Stimulated activated CD4-positive, alpha-beta T cell treated with anti-CD3 and anti-CD28 coated beads, Interleukin-15, amount 100 ng/mL, for 24 hours (primary cell): ENCODE data around the gene DPF3.

ENCODE experiments used
- DNase-seq: peaks from one replicate; pipeline ENCODE4 v3.0.0-alpha.2; 2020

The DPF3 gene

DNA sequence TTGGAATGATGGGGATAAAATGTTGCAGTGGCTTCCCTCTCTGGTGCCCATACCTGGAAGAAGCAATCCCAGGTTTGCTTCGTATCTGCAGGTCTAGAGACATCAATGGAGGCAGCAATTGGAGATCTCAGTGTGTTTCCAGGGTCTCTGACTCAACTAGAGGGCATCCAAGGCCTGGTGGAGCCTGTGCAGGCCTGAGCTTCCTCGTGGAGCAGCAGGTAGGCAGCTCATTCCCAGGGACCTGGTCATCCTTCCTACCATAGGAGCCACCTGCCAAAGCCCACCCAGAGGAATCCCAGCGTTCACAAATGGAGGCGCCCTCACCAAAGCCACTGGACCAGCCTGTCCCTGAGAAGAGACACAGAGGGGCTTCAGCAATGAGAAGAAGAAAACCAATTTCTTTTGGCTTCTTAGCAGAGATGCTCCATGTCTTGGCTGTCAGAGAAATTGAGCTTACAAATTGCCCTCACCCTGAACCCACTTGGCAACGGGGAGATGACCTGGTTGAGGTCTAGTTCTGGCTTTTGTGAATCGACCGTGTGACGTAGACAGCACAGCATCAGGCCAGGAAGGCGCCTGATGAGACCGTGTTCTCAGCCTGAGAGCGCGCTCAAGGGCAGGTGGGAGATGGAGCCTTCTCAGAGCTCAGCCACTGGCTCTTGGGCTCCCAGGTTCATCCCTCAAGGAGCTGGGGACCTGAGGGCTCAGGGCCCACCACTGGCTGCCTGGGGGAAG lies 283.6 kb downstream of the DPF3 start:
- no peak for DNase-seq

DNA sequence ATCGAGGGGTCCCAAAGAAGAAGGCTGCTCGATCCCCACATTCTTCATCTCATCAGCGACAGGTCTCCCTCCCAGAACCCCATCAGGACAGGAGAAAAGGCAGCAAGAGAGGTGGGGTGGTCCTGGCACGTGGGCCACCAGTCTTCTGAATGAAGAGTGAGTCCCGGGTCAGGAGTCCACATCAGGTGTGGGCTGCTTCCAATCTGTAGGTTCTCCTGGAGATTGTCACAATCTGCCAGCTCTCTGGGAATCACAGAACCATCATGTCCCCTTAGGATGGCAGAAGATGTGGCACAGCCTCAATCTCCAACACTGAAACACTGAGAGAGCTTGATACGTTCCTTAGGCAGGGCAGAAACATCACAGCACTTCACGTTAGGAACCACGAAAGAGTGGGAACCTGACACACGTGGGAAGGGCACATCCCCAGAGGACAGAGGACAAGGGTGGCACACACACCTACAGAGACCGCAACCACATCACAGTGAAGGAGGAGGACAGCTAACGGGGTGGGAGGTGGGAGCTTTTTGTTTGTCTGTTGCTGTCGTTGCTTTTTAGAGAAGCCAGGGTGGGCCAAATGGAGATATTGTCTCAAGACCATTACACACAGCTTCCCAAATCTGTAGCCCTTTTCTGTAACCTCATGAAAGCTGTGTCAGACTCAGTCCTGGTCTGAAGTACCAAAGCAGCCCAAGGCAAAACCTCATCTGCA lies 284.5 kb downstream of the DPF3 start:
- DNase-seq = no peak

DNA sequence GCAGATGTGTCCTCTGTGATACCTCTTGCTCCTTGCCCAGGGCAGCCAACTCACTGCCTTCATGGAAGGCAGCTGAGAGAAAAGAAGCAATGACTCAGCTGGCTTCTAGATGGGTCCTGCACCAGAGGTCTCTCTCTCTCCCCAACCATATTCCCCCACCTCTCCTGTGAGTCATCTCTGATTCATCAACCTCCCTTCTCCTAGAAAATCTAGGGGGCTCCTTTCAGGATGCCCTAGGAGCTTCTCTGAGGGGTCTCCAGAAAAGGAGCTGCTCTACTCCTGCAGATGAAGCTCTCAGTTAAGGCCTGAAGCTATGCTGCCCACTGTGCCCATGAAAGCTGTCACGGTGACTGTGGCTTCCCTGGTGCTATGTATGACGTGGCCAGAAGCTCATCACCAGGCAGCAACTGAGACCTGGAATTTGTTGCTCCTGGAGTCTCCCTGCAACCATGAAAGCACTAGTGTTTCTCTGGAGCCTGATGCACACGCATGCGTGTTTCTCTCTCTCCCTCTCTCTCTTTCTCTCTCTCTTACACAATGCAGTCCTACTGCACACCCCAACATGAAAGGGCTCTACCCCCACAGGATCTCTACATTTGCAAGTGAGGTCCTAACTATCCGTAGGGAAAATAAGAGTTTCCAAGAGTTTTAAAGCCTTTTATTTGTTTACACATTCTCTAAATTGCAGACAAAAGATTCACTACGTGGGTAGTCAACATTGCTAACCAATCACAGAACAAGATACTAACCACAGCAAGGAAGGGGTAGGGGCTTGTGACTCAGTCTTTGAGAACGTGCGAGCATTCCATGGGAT lies 285.3 kb downstream of the DPF3 start:
- no peak for DNase-seq

DNA sequence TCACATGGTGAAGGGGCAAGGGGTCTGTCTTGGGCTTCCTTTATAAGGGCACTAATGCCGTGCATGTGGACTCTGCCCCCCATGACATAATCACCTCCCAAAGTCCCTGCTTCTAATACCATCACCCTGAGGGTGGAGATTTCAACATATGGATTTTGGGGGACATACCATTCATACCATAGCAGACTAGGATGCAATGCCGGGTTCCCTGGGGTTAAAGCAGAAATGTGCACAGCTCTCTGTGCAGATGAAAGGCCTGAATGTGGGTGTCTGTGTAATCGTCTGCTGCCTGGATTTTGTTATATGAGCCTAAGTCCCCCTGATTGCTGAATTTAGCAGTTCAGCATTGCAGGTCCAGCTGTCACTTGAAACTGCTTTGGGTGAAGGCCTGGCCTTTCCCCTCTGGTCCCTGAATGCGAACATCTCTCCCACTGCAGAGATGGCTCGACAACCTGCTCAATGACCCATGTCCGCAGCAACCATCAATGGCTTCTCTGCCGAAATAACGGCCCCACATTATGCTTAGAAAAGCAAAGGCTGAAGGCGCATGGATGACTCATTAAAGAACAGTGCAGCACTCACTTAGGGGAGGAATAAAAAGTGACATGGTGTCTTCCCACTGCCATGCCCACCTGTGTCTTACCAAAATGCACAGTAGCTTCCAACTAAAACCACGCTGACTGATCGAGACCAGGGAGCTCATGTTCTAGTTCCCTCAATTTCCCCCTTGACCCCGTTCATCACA lies 286.3 kb downstream of the DPF3 start:
- no peak for DNase-seq

DNA sequence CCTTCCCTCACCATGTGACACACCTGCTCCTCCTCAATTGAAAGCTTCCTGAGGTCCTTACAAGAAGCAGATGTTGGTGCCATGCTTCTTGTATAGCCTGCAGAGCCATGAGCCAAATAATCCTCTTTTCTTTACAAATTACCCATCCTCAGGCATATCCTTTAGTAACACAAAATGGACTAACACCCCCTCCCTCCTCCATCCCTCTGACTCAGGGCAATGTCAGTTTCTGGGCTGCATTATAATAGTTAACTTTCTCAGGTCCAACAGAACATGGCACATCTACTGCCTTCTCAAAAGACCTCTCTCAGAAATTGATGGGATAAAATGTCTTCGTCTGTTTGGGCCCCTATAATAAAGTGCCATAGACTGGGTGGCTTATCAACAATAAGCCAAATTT lies 287.0 kb downstream of the DPF3 start:
- no peak for DNase-seq

DNA sequence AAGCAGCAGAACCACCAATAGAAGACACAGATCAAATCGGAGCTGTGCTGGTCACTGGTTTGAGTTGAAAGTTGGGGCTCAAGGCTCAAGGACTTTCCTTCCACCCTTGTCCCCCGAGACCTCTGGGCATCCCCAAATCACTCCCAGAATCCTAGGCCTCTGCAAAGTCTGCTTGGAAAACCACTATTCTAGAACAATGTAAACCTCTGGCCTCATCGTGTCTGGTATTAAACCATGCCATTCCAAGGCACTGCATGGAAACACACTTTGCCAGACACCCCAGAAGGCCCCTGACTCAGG lies 288.0 kb downstream of the DPF3 start:
- DNase-seq = no peak

DNA sequence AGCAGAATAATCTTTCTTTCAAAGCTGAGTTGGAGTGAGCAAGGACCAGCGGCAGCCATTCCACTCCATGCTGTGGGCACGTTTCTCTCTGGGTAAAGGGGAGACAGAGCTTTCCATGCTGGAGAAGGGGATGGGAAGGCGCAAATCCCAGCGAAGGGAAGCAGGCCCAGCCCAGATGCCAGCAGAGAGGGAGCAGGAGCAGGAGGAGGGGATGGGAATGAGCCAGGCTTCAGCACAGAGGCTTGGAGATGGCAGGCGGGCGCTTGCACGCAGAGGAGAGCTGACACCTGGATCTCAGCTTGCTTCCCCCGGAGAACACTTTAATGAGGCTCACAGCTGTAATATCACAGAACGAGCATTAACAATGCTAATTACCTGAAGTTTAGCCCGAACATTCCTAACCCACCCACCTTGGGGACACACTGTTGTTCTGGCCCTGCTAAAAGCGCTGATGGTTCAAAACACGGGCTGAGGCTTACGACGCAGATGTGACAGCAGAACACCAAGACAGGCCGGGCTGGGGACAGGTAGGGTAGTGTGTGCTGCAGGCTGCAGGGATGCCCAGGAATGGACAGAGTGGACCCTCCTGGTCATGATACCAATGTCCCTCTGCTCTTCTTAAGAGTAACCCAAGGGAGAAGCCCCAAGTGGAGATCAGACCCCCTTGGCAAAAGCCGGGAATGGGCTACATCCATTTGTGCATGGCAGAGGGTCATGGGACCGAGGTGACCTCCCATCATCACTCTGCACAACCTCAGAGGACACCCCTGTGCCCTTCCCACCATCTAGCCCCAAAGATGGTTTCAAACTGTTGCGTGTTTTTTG lies 288.6 kb downstream of the DPF3 start:
- no peak for DNase-seq

DNA sequence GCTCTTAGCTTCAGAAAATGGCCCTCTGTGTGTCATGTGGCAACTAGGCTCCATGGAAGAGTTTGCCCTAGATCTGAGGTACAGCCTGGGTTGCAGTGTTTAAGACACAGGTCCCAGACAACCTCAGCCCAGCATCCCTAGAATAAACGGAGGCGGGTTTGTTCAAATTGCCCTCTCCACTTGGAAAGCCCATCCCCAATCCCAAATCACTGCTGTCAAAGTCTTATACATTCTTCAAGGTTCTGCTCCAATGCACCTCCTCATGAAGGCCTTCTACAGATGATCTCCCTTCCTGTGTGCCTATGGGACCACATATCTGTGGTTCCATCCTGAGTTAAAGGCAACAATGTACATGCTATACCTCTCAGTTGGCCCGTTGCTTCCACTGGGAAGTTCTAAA lies 289.8 kb downstream of the DPF3 start:
- DNase-seq = no peak

DNA sequence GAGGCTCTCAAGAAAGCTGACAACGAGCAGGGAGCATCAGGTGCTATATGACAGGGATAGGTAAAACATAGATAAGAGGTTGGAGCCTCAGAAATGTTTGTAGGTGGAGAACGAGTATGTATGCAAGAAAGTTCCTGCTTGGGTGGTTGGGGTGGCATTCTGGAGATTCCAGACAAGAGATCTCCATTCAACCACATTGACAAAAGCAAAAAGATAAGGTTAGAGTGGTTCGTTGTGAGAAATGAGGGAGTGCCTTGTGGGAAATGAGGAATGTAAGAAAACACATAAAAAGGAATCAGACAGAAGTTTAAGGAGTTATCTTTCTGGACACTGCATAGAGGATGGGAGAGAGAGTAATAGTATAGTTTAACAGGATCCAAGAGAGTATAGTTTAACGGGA lies 290.3 kb downstream of the DPF3 start:
- no peak for DNase-seq

DNA sequence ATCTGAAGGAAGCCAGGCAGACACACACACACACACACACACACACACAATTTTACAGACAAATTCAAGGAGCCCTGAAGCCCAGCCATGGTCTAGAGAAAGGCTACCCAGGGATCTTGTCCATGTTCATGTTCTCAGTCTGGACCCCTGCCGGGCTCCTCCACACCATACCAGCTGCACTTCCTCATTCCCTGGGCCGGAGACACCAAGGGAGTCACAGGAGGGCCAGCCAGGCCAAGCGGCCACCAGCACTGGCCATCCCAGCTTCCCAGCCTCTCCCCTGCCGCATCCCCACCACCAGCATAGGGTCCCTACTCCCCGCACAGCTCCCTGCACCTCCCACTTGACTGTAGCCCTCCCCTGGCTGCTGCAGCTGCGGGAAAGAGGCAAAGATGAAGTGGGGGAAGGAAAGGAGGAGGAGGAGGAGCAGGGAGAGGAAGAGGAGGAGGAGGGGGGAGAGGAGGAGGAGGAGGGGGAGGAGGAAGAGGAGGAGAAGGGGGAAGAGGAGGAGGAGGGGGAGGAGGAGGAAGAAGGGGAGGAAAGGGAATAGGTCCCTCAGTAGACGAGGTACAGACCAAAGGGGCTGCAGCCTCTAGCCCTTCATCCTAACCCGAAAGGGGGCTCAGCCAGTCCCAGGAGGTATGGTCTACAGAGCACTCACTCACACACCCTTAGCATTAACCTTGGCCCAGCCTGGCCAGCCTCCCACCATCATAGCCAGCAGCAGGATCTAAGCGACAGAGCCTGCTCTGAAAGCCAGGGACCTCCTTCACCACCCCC lies 293.2 kb downstream of the DPF3 start:
- DNase-seq = no peak

DNA sequence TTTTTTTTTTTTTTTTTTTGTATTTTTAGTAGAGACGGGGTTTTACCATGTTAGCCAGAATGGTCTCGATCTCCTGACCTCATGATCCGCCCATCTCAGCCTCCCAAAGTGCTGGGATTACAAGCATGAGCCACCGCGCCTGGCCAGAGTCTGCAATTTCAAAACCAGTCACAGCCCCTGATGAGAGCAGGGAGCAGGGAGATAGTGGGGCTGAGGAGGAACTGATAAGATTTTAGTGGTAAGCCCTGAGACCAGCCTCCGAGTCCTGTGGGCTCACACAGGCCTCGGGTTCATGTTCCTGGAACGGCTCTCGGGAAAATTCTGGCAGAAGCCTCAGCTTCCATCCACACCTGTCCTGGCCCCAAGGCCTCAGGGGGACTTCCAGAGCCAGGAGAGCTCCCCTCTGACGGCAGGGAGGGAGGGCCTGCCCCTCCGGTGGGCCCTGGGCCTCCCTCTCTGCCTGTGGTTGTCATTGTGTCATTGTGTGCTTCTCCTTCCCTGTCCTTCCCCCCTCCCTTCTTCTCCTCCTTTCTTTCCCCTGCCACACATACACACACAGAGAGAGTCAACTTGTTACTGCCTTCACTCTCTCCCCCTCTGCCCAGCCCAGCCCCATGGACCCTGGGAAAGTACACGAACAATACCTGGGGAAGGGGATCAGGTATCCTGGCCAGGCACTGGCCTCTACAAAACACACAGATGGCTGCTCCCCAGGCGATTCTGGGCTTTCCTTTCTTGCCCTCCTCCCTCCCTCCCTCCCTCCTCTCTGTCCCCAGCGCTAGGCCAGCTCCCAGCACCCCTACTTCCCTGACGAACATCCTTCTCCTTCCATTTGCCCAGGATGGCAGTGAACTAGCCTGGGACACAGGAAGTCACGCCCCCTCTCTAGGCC lies 294.1 kb downstream of the DPF3 start:
- no peak for DNase-seq

DNA sequence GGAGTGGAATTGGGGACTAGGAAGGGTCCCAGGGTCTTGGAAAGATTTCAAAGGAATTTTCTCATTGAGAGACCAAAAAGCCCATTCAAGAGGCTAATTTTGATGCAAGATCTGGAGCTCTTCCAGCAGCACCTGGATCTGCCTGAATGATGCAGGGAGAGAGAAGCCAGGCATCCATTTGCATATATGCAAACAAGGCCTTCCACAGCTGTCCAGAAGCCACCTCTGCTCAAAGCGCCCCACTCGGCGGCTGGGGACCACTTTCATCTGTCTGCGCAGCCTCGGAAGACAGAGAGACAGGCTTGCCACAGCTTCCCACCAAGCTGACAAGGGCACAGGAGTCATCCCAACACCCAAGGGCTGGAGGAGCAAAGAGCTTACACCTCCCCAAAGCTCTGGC lies 295.6 kb downstream of the DPF3 start:
- DNase-seq = no peak

DNA sequence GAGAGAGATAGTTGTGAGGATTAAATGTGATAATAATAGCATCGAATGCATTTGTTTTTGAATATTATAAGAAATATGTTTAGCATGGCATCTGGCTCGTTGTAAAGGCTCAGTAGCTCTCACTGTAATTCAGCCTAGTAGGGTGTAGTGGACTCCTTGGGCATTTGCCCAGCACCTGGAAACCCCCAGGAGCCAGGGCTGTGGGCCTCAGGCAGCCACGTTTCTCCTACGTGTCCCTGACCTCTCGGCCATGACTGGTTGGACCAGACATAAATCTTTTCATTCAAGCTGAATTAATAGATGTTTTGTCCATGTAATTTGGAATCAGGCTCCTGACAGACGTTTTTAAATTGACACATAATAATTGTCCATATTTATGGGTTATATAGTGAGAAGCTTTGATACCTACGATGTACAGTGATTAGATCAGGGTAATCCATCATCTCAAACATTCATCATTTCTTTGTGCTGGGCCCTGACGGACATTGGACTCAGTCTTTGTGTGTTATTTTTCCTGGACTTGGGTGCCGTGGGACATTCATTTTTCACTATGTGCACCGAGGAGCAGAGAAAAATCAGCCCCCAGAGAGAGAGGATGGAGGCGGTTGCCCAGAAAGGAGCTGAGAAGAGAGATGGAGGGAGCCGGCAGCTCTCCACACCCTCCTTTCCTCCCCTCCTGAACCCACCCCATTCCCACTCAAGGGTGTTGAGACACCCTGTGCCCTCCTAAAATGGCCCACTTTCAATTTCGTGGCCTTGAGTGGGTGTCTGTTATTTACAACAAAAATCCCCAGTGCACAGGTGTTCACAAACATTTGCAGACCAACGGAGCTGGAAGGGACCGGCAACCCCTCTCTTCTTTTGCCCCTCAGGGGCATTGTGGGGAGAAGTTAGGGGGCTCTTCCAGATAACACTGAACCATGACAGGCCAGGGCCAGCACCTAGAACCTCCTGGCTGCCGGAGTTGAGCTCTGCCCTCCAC lies 296.4 kb downstream of the DPF3 start:
- no peak for DNase-seq

DNA sequence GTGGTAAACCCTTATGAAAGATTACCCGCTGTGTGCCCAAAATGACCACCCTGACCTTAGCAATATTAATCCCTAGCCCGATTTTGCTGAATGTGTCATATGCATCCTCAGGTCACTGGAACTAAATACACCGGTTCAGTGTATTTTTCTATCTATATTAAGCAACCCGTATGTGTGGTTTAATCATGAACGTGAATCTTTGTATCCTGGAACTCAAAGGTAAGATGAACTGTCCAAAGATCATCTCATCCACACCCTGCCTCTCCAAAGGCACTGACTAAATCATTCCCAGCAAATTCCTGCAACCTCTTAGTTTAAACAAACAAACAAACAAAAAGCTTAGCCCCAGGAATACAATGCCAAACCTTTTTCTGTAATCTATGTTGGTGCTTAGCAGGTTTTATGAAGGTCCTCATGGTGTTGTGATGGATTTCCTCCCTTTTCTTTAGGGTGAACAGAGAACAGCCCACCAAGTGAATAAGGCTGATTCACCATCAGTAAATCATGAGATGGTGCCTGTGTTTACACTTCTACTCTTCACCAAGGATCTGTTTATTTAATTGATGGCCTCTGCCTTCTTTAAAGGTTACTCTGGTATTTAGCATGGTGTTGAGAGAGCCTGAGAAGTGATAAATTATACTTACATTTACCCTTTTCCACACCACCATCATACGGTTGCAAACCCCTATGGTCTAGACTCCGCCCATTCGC lies 298.6 kb downstream of the DPF3 start:
- no peak for DNase-seq

DNA sequence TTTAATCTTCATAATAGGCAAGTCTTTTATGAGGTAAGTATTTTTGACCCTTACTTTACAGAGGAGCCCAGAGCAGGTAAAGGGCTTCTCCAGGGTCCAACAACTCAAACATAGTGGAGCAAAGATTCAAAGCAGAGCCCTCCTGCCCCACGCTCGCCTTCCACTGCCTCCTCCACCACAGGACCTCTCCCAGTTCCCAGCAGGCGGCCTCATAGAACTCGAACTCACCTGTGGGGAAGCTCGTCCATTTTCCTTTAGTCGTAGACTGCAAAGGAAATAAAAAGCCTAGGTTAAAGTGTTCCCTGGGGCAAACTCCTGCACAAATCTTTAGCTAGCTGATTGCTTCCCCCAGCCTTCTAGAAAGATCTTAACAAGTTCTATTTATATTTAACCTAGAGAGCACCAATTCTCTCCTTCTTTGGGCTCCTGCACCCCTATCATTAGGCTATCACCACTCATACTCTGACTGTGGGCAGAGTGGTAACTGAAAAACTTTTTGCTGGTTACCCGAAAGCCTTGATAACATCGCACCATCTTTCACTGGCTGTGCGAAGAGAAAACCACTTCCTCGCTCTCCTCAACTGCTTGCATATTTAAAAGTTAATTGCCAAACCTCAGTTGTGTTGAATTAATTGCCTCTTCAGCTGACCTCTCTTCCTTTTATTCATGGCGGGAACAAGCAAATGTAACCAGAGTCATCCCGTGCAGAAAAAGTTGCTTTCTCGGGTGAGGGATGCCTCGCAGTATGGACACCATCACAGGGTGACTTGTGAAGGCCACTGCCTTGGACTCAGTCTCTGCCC lies 299.6 kb downstream of the DPF3 start:
- DNase-seq = peak; percentile 43

DNA sequence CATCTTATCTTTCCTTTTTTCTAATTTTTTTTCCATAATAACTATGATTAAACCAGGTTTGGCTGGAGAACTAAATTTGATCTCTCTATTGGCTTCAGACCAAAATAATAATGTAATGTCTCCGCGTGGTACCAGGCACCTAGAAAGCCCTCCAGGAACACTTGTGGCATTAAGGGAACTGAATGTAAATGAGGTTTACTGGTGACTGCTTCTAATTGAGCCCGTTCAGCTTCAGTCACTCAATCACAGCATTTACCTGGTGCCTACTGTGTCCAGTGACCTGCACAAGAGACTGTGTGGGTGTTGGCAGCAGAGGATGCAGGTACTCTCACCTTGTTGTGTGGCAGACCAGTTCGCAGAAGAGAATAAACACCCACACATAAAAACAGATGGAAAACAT lies 302.5 kb downstream of the DPF3 start:
- no peak for DNase-seq

DNA sequence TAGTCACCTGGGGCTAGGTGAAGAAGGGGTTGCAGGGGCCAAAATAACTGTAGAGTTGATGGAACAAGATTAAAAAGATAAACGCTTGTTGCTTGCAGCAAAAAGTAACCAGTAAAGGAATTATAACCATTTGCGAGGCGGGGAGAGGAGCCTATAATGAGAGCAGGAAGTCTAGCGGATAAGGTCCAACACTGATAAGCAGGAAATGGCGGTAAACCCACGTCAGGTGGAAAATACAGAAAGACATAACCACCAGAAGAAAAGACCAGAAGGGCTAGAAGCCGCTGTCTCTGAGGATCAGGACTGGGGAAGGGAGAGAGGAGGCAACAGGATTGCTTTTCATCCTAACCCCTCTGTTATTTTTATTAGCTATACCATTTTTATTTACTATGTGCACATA lies 303.3 kb downstream of the DPF3 start:
- peak; percentile 14 for DNase-seq

DNA sequence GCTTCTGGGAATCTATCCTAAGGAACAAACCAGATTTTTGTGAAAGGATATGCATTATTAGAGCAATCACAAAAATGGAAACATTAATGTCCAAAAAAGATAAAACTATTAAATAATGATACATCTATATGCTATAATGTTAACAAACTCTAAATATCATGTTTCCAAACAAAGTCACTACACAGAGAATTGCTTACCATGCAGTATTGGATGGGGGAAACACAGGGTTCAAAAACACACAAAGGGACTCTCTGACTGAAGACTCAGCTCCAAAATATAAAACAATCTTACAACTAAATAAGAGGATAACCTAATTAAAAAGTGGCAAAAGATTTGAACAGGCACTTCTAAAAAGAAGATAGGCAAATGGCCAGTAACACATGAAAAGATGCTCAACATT lies 304.2 kb downstream of the DPF3 start:
- DNase-seq = no peak
